ENCODE measurements around the gene GNG11. TPM values are rescaled to one million over a fixed set of nuclear protein-coding genes. Genes with fewer than 3 reads are reported as not detected.

GNG11 gene
- total and polyA plus RNA-seq, 3 experiments from 2014 or later: not detected

DNA sequence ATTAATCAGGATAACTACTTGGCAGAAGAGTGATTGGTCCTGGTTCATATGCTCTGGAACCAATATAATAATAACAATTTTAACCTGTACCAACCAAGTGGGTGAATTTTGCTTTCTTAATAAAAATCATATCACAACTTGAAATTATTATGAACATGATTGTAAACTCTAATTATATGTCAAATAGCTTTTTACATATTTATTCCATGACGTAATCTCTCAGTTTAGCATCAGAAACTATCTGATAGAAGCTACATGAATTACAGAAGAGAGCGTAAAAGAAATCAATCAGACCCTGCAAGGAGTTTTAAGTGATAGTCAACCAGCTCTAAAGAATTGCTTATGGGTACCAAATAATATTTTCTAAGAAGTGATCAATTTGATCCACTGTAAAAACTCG is 10.1 kb downstream of the GNG11 start:
- no peaks in the 10 kb centered on the region for H3K36me3 ChIP-seq (ENCODE audit: insufficient read depth, low read length)
- peaks cover 1 to 11% of the 10 kb centered on the region in 2 donors for H3K27me3 Mint-ChIP-seq
- no peaks in the 10 kb centered on the region for H3K27me3 ChIP-seq (ENCODE audit: insufficient read depth, low read length, poor library complexity, severe bottlenecking)
- no peak for DNase-seq
- H3K9me3 Mint-ChIP-seq: no peaks in the 10 kb centered on the region
- no peak overlapping the region for H3K4me3 ChIP-seq (ENCODE audit: low read length)
- no peak overlapping the region for H3K27ac ChIP-seq (ENCODE audit: low read depth, low read length)
- no peaks in the 10 kb centered on the region for H3K4me1 ChIP-seq (ENCODE audit: insufficient read depth, low read length)
- H3K4me1 Mint-ChIP-seq: no peaks in the 10 kb centered on the region
- POLR2A ChIA-PET: no interaction called here
- H3K36me3 Mint-ChIP-seq: no peaks in the 10 kb centered on the region
- CTCF ChIA-PET: no interaction called here
- H3K27ac Mint-ChIP-seq: no peak overlapping the region
- no peak overlapping the region for H3K4me3 Mint-ChIP-seq
- no peaks in the 10 kb centered on the region for H3K9me3 ChIP-seq (ENCODE audit: low read length)

DNA sequence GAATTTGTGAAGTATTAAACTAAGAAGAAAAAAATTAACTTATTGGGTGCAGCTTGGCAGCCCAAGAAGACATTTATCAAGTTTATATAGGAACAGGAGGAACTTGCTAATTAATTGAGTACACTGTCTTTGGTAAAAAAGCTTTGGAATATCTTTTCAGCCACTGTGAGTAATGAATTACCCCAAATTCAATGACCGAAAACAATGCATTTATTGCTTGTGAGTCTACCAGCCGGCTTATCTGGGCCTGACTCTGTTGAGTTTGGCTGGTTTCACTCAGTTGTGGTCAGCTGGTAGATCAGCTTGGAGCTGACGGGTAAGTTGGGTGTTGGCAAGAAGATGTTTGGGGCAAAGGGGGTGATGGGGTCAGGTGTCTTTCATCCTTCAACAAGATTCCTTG is 11.6 kb downstream of the GNG11 start:
- H3K27ac ChIP-seq (ENCODE audit: low read depth, low read length): no peak overlapping the region
- H3K4me3 ChIP-seq (ENCODE audit: low read length): no peak overlapping the region
- H3K4me1 ChIP-seq (ENCODE audit: insufficient read depth, low read length): no peaks in the 10 kb centered on the region
- Mint-ChIP-seq H3K27ac (no peak overlapping the region), H3K9me3 (peaks cover 0 to 3% (median 0%) of the 10 kb centered on the region in 5 donors), H3K27me3 (peaks cover 1 to 7% of the 10 kb centered on the region in 2 donors), H3K4me1 (no peaks in the 10 kb centered on the region), H3K36me3 (no peaks in the 10 kb centered on the region), H3K4me3 (no peak overlapping the region)
- DNase-seq: no peak
- ChIA-PET POLR2A (no interaction called here), CTCF (no interaction called here)
- H3K9me3 ChIP-seq (ENCODE audit: low read length): no peaks in the 10 kb centered on the region
- no peaks in the 10 kb centered on the region for H3K36me3 ChIP-seq (ENCODE audit: insufficient read depth, low read length)
- H3K27me3 ChIP-seq (ENCODE audit: insufficient read depth, low read length, poor library complexity, severe bottlenecking): no peaks in the 10 kb centered on the region

DNA sequence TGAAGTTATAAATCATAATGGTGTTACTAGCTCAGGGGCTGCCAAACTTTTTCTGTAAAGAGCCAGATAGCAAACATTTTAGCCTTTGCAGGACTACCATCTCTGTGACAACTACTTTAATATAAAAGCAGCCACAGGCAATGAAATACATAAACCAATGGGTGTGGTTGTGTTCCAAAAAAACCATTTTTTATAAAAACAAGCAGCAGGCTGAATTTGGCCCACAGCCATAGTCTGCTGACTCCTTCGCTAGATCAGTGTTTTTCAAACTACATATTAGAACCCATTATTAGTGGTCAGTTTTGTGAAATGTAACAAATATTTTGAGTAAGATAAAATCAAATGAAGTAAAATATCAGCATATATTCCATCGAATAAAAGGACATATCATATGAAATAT is 13.6 kb downstream of the GNG11 start:
- Histone ChIP-seq H3K36me3 (ENCODE audit: insufficient read depth, low read length) (no peaks in the 10 kb centered on the region), H3K27me3 (ENCODE audit: insufficient read depth, low read length, poor library complexity, severe bottlenecking) (no peaks in the 10 kb centered on the region), H3K4me1 (ENCODE audit: insufficient read depth, low read length) (no peaks in the 10 kb centered on the region), H3K4me3 (ENCODE audit: low read length) (no peak overlapping the region), H3K27ac (ENCODE audit: low read depth, low read length) (no peak overlapping the region), H3K9me3 (ENCODE audit: low read length) (no peaks in the 10 kb centered on the region)
- Mint-ChIP-seq H3K36me3 (no peaks in the 10 kb centered on the region), H3K27ac (no peak overlapping the region), H3K4me1 (no peaks in the 10 kb centered on the region), H3K9me3 (peaks cover 0 to 3% (median 0%) of the 10 kb centered on the region in 5 donors), H3K4me3 (no peak overlapping the region), H3K27me3 (peaks cover 1 to 2% of the 10 kb centered on the region in 2 donors)
- no peak for DNase-seq
- POLR2A ChIA-PET: no interaction called here
- CTCF ChIA-PET: no interaction called here

DNA sequence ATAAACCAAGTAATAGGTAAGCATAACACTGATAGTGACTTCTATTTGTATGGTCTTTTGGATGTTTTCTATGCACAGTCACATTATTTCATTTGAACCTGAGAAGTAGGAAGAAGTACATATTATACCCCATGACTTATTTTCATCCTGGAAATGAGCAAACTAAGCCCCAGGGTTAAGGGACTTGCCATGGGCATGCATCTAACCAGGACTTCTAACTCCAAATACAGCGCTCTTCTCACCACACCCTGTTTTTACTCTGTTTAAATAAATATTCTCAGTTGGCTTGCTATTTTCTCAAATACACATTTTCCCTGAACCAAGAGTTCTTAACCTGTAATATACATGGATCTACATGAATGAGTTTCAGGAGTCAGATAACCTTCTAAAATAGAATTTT is 16.3 kb downstream of the GNG11 start:
- Mint-ChIP-seq H3K27ac (no peak overlapping the region), H3K27me3 (peaks cover 0 to 1% of the 10 kb centered on the region in 2 donors), H3K9me3 (peaks cover 0 to 3% (median 0%) of the 10 kb centered on the region in 5 donors), H3K4me3 (no peak overlapping the region), H3K4me1 (no peaks in the 10 kb centered on the region), H3K36me3 (no peaks in the 10 kb centered on the region)
- H3K27ac ChIP-seq (ENCODE audit: low read depth, low read length): no peak overlapping the region
- DNase-seq: no peak
- POLR2A ChIA-PET: no interaction called here
- CTCF ChIA-PET: no interaction called here
- H3K4me1 ChIP-seq (ENCODE audit: insufficient read depth, low read length): no peaks in the 10 kb centered on the region
- no peaks in the 10 kb centered on the region for H3K9me3 ChIP-seq (ENCODE audit: low read length)
- no peak overlapping the region for H3K4me3 ChIP-seq (ENCODE audit: low read length)
- no peaks in the 10 kb centered on the region for H3K27me3 ChIP-seq (ENCODE audit: insufficient read depth, low read length, poor library complexity, severe bottlenecking)
- H3K36me3 ChIP-seq (ENCODE audit: insufficient read depth, low read length): no peaks in the 10 kb centered on the region

DNA sequence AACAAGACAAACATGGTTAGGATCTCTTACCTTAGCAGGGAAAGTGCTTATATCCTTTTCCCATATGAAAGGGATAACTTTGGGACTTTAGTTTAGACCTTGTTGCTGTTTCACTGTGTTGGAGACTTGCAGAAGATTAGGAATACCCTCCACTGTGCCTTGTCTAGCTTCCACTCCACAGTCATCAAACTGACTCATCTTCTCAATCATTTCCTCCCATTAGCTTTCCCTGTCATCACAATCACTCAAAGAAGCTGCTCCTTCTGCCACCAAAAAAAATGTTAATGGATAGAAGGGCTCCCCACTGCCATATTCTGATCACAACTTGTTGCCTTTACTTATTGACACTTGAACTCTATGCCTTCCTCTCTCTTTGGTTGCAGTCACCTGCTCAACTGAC is 16.8 kb downstream of the GNG11 start:
- H3K9me3 ChIP-seq (ENCODE audit: low read length): no peaks in the 10 kb centered on the region
- no peaks in the 10 kb centered on the region for H3K27me3 ChIP-seq (ENCODE audit: insufficient read depth, low read length, poor library complexity, severe bottlenecking)
- H3K4me3 ChIP-seq (ENCODE audit: low read length): no peak overlapping the region
- H3K4me1 Mint-ChIP-seq: no peaks in the 10 kb centered on the region
- H3K4me1 ChIP-seq (ENCODE audit: insufficient read depth, low read length): no peaks in the 10 kb centered on the region
- ChIA-PET CTCF (no interaction called here), POLR2A (no interaction called here)
- H3K27ac Mint-ChIP-seq: no peak overlapping the region
- no peak for DNase-seq
- H3K27ac ChIP-seq (ENCODE audit: low read depth, low read length): no peak overlapping the region
- no peaks in the 10 kb centered on the region for H3K36me3 ChIP-seq (ENCODE audit: insufficient read depth, low read length)
- no peaks in the 10 kb centered on the region for H3K36me3 Mint-ChIP-seq
- peaks cover 0 to 3% (median 0%) of the 10 kb centered on the region in 5 donors for H3K9me3 Mint-ChIP-seq
- H3K4me3 Mint-ChIP-seq: no peak overlapping the region
- peaks cover 0 to under 1% of the 10 kb centered on the region in 2 donors for H3K27me3 Mint-ChIP-seq

DNA sequence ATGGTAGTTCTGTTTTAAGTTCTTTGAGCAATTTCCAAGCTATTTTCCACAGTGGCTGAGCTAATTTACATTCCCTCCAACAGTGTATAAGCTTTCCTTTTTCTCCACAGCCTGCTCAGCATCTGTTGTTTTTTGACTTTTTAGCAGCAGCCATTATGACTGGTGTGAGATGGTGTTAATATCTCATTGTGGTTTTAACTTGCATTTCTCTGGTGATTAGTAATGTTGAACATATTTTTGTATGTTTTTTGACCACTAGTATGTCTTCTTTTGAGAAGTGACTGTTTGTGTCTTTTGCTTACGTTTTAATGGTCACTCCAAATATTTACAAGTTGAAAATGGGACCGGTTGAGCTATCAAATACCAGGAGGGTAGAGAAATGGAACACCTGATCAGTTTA is 20.4 kb downstream of the GNG11 start:
- Mint-ChIP-seq H3K4me1 (no peaks in the 10 kb centered on the region), H3K36me3 (no peaks in the 10 kb centered on the region), H3K27ac (no peak overlapping the region), H3K9me3 (peaks cover 0 to 2% (median 0%) of the 10 kb centered on the region in 5 donors), H3K4me3 (no peak overlapping the region), H3K27me3 (peaks cover 0 to 1% of the 10 kb centered on the region in 2 donors)
- H3K9me3 ChIP-seq (ENCODE audit: low read length): no peaks in the 10 kb centered on the region
- H3K36me3 ChIP-seq (ENCODE audit: insufficient read depth, low read length): no peaks in the 10 kb centered on the region
- no peaks in the 10 kb centered on the region for H3K4me1 ChIP-seq (ENCODE audit: insufficient read depth, low read length)
- no peak overlapping the region for H3K27ac ChIP-seq (ENCODE audit: low read depth, low read length)
- DNase-seq: no peak
- H3K4me3 ChIP-seq (ENCODE audit: low read length): no peak overlapping the region
- no peaks in the 10 kb centered on the region for H3K27me3 ChIP-seq (ENCODE audit: insufficient read depth, low read length, poor library complexity, severe bottlenecking)
- CTCF ChIA-PET: no interaction called here
- POLR2A ChIA-PET: no interaction called here

DNA sequence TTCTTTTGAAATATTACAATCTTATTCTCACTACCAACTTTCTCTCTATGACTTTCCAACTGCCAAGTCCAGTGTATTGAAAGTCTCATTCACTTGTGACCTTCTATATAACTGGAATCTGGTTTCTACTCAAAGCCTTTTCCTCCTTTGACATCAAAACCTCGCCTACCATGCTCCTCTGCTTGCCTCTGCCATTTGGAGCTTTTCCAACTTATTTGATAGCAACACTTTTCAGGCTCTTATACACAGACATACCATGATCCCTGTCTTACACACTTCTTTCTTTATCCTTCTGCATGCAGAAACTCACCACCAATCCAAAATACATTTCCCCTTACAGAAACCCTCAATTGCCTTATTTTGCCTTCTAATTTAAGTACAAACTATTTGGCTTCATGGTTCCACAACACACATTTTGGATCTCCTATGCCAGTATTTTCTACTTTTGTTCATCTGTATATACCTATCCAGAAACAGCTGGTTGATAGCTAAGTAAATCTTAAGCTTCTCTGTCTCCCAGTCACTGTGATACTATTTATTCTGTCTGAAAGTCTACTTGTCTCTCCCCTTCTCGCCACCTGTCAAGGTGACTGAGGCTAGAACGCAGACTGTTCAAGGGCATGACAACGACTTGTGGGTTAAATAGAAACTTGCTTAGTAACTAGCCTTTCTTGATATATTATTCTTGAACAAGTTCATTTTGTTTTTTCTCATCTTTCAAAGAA is 22.4 kb downstream of the GNG11 start:
- no peaks in the 10 kb centered on the region for H3K9me3 Mint-ChIP-seq
- H3K36me3 Mint-ChIP-seq: no peaks in the 10 kb centered on the region
- H3K27ac Mint-ChIP-seq: no peak overlapping the region
- Histone ChIP-seq H3K27me3 (ENCODE audit: insufficient read depth, low read length, poor library complexity, severe bottlenecking) (no peaks in the 10 kb centered on the region), H3K27ac (ENCODE audit: low read depth, low read length) (no peak overlapping the region), H3K4me3 (ENCODE audit: low read length) (no peak overlapping the region), H3K4me1 (ENCODE audit: insufficient read depth, low read length) (no peaks in the 10 kb centered on the region), H3K9me3 (ENCODE audit: low read length) (no peaks in the 10 kb centered on the region), H3K36me3 (ENCODE audit: insufficient read depth, low read length) (no peaks in the 10 kb centered on the region)
- no peak overlapping the region for H3K4me3 Mint-ChIP-seq
- DNase-seq: no peak
- POLR2A ChIA-PET: no interaction called here
- no peaks in the 10 kb centered on the region for H3K4me1 Mint-ChIP-seq
- CTCF ChIA-PET: no interaction called here
- peaks cover 0 to 3% of the 10 kb centered on the region in 2 donors for H3K27me3 Mint-ChIP-seq

DNA sequence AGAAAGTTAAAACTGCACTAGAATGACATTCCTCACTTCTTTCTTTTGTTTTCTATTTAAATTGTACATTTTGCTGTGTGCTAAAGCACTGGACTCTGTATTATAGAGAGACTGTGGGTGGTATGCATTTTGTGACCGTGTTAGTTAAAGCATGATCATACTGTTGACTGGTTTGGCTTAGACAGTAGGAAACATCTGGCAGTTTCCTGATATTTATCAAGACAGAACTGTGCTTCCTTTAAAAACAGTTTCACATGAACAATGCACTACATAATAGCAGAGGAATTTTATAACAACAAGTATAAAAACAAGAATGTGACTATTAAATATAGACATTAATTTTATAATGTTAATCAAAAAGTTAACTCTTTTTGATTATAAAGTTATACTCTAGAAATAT is 23.1 kb downstream of the GNG11 start:
- H3K4me3 ChIP-seq (ENCODE audit: low read length): no peak overlapping the region
- Mint-ChIP-seq H3K36me3 (no peaks in the 10 kb centered on the region), H3K4me3 (no peak overlapping the region), H3K27me3 (peaks cover 0 to 3% of the 10 kb centered on the region in 2 donors), H3K27ac (no peak overlapping the region), H3K9me3 (no peaks in the 10 kb centered on the region), H3K4me1 (no peaks in the 10 kb centered on the region)
- H3K9me3 ChIP-seq (ENCODE audit: low read length): no peaks in the 10 kb centered on the region
- POLR2A ChIA-PET: no interaction called here
- no peaks in the 10 kb centered on the region for H3K36me3 ChIP-seq (ENCODE audit: insufficient read depth, low read length)
- no peak overlapping the region for H3K27ac ChIP-seq (ENCODE audit: low read depth, low read length)
- DNase-seq: no peak
- no peaks in the 10 kb centered on the region for H3K4me1 ChIP-seq (ENCODE audit: insufficient read depth, low read length)
- no peaks in the 10 kb centered on the region for H3K27me3 ChIP-seq (ENCODE audit: insufficient read depth, low read length, poor library complexity, severe bottlenecking)
- CTCF ChIA-PET: no interaction called here

DNA sequence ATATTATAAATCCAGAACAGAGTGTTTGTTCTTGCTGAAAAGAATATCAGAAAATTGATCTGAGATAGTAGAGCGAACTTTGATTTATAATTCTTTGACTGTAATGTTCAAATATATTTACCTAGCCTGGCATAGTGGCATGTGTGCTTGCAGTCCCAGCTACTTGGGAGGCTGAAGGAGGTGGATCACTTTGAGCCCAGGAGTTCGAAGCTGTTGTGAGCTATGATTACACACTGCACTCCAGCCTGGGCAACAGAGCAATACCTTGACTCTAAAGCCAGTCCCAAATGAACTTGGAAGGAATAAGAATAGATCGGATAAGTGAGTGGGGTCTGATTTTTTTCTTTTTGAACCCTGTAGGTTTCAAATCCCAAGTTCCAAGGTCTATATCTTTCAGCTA is 23.5 kb downstream of the GNG11 start:
- Mint-ChIP-seq H3K27me3 (peaks cover 0 to 3% of the 10 kb centered on the region in 2 donors), H3K9me3 (no peaks in the 10 kb centered on the region), H3K4me1 (no peaks in the 10 kb centered on the region), H3K36me3 (no peaks in the 10 kb centered on the region), H3K4me3 (no peak overlapping the region), H3K27ac (no peak overlapping the region)
- H3K36me3 ChIP-seq (ENCODE audit: insufficient read depth, low read length): no peaks in the 10 kb centered on the region
- H3K27me3 ChIP-seq (ENCODE audit: insufficient read depth, low read length, poor library complexity, severe bottlenecking): no peaks in the 10 kb centered on the region
- no peak for DNase-seq
- no peak overlapping the region for H3K27ac ChIP-seq (ENCODE audit: low read depth, low read length)
- H3K9me3 ChIP-seq (ENCODE audit: low read length): no peaks in the 10 kb centered on the region
- no peaks in the 10 kb centered on the region for H3K4me1 ChIP-seq (ENCODE audit: insufficient read depth, low read length)
- ChIA-PET POLR2A (no interaction called here), CTCF (no interaction called here)
- H3K4me3 ChIP-seq (ENCODE audit: low read length): no peak overlapping the region
